Neuronal stem cell (in vitro differentiated cells): ENCODE measurements around the gene ZP1.
A peak's percentile ranks its signal among the peaks of the same experiment; 100 is the strongest.

Source experiments
- DNase-seq: peaks from one replicate; pipeline ENCODE4 v3.0.0-alpha.2; 2013; ENCODE audit warnings: low spot score
- H2AFZ ChIP-seq: one replicate; pipeline ENCODE4 v1.6.1; 2013; ENCODE audit warnings: mild to moderate bottlenecking, low read length, inconsistent platforms
- H2AK5ac ChIP-seq: 2 replicates; pipeline ENCODE4 v1.6.1; 2013; ENCODE audit warnings: low read depth, mild to moderate bottlenecking, inconsistent platforms, low read length, moderate library complexity, mixed read lengths
- H2BK120ac ChIP-seq: 2 replicates; pipeline ENCODE4 v1.6.1; 2013; ENCODE audit warnings: low read depth, mild to moderate bottlenecking, inconsistent platforms, low read length, moderate library complexity, mixed read lengths
- H2BK12ac ChIP-seq: one replicate; pipeline ENCODE4 v1.6.1; 2013; ENCODE audit warnings: low read length, inconsistent platforms
- H2BK15ac ChIP-seq: 2 replicates; pipeline ENCODE4 v1.6.1; 2013; ENCODE audit warnings: mild to moderate bottlenecking, low read length, inconsistent platforms, mixed read lengths
- H2BK5ac ChIP-seq: one replicate; pipeline ENCODE4 v1.6.1; 2013; ENCODE audit warnings: inconsistent platforms, mild to moderate bottlenecking, low read length, moderate library complexity
- H3K14ac ChIP-seq: one replicate; pipeline ENCODE4 v1.6.1; 2013; ENCODE audit warnings: low read length, inconsistent platforms
- H3K18ac ChIP-seq: 2 replicates; pipeline ENCODE4 v1.6.1; 2013; ENCODE audit warnings: low read length, inconsistent platforms
- H3K23ac ChIP-seq: 2 replicates; pipeline ENCODE4 v1.6.1; 2013; ENCODE audit warnings: low read depth, mild to moderate bottlenecking, mixed read lengths, low read length, inconsistent platforms; ENCODE audit not compliant: poor library complexity
- H3K27ac ChIP-seq: replicated peaks from 3 replicates; pipeline ENCODE4 v1.5.1; 2013; ENCODE audit warnings: low read length, inconsistent platforms
- H3K27me3 ChIP-seq, 3 experiments: 2 replicates each; pipeline ENCODE4 v1.6.1; 2013; ENCODE audit warnings: low read length in 3 of 3, mild to moderate bottlenecking in 2 of 3, inconsistent platforms in 1 of 3, low read depth in 1 of 3, mixed read lengths in 1 of 3, moderate library complexity in 1 of 3; ENCODE audit not compliant: control insufficient read depth in 3 of 3, insufficient read depth in 3 of 3
- H3K36me3 ChIP-seq, 2 donors: replicated peaks in 1 of 2; 2 replicates each; pipeline ENCODE4 v1.6.1; 2013; ENCODE audit warnings: low read length in 2 of 2; ENCODE audit not compliant: control insufficient read depth in 2 of 2, insufficient read depth in 2 of 2
- H3K4ac ChIP-seq: 2 replicates; pipeline ENCODE4 v1.6.1; 2013; ENCODE audit warnings: inconsistent platforms, mild to moderate bottlenecking, low read length, moderate library complexity
- H3K4me1 ChIP-seq, 2 donors: 1 replicate in 1 of 2; 2 replicates in 1 of 2; pipeline ENCODE4 v1.6.1; 2013; ENCODE audit warnings: low read length in 2 of 2, low read depth in 1 of 2; ENCODE audit not compliant: control insufficient read depth in 2 of 2, insufficient read depth in 1 of 2
- H3K4me2 ChIP-seq: one replicate; pipeline ENCODE4 v1.6.1; 2013; ENCODE audit warnings: mild to moderate bottlenecking, low read length, inconsistent platforms; ENCODE audit not compliant: insufficient read depth, poor library complexity, severe bottlenecking
- H3K4me3 ChIP-seq, 2 donors: 2 replicates each; pipeline ENCODE4 v1.5.1; 2013; ENCODE audit warnings: low read length in 2 of 2, mild to moderate bottlenecking in 2 of 2, inconsistent platforms in 1 of 2, moderate library complexity in 1 of 2
- H3K79me1 ChIP-seq: one replicate; pipeline ENCODE4 v1.6.1; 2013; ENCODE audit warnings: low read depth, mild to moderate bottlenecking, inconsistent platforms, low read length, moderate library complexity
- H3K9ac ChIP-seq: one replicate; pipeline ENCODE4 v1.6.1; 2013; ENCODE audit warnings: mild to moderate bottlenecking, low read depth, low read length, inconsistent platforms; ENCODE audit not compliant: poor library complexity
- H3K9me3 ChIP-seq, 2 donors: replicated peaks in 1 of 2; 2 replicates each; pipeline versions ENCODE3 to v1.6.1; 2013; ENCODE audit warnings: low read length in 2 of 2, mild to moderate bottlenecking in 2 of 2, inconsistent platforms in 1 of 2, low read depth in 1 of 2, mixed read lengths in 1 of 2, moderate library complexity in 1 of 2; ENCODE audit not compliant: control insufficient read depth in 2 of 2, insufficient read depth in 1 of 2
- H4K8ac ChIP-seq: one replicate; pipeline ENCODE4 v1.6.1; 2013; ENCODE audit warnings: low read depth, mild to moderate bottlenecking, inconsistent platforms, low read length, moderate library complexity
- H4K91ac ChIP-seq: one replicate; pipeline ENCODE4 v1.6.1; 2013; ENCODE audit warnings: low read length, low read depth, mild to moderate bottlenecking, inconsistent platforms; ENCODE audit not compliant: poor library complexity
- WGBS, 2 donors: extraction: QIAGEN DNeasy Blood & Tissue Kit; methylation state at CpG; one replicate each; pipeline ENCODE4 v1.1.7; 2013; ENCODE audit warnings: missing lambda C conversion rate in 2 of 2, mixed read lengths in 1 of 2; ENCODE audit not compliant: insufficient read length in 2 of 2, insufficient replicate concordance in 1 of 2; ENCODE audit errors: extremely low coverage in 2 of 2; 5-methylcytosine and 5-hydroxymethylcytosine counted together

ZP1 gene

DNA sequence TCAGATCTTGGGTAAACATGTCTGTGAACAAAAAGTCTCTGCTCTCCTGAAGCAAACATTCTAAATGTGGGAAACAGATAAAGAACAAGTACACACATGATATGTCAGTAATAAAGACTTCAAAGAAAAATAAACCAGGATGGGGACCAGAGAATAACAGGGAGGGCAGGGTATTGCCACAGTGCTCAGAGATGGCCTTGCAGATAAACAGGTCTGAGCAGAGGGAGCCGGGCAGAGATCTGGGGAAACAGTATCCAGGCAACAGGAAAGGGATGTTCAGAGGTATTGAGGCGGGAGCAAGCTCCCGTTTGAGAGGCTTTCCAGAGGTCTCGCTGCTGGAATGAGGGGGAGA lies 22.5 kb upstream of the ZP1 start:
- DNase-seq = no peak
- no peaks in the 10 kb centered on the region for H3K27me3 ChIP-seq
- H3K79me1 ChIP-seq = peaks cover 11% of the 10 kb centered on the region
- peaks cover 22 to 32% of the 10 kb centered on the region in 2 donors for H3K36me3 ChIP-seq
- WGBS, 2 donors = no CpG with 5 or more reads among the region's 4 CpGs
- no peak overlapping the region for H3K4me3 ChIP-seq
- H3K9ac ChIP-seq = no peak overlapping the region
- no peak overlapping the region for H3K23ac ChIP-seq
- H3K4ac ChIP-seq = no peak overlapping the region
- H3K4me1 ChIP-seq = peaks cover 14 to 21% of the 10 kb centered on the region in 2 donors
- no peak overlapping the region for H3K27ac ChIP-seq
- H3K18ac ChIP-seq = no peak overlapping the region
- no peak overlapping the region for H2BK120ac ChIP-seq
- no peak overlapping the region for H4K91ac ChIP-seq
- no peak overlapping the region for H4K8ac ChIP-seq
- H3K14ac ChIP-seq = no peak overlapping the region
- no peak overlapping the region for H2AK5ac ChIP-seq
- H2BK15ac ChIP-seq = no peak overlapping the region
- no peaks in the 10 kb centered on the region for H3K9me3 ChIP-seq
- no peak overlapping the region for H2BK12ac ChIP-seq
- H2AFZ ChIP-seq = no peak overlapping the region
- H3K4me2 ChIP-seq = no peak overlapping the region
- no peak overlapping the region for H2BK5ac ChIP-seq

DNA sequence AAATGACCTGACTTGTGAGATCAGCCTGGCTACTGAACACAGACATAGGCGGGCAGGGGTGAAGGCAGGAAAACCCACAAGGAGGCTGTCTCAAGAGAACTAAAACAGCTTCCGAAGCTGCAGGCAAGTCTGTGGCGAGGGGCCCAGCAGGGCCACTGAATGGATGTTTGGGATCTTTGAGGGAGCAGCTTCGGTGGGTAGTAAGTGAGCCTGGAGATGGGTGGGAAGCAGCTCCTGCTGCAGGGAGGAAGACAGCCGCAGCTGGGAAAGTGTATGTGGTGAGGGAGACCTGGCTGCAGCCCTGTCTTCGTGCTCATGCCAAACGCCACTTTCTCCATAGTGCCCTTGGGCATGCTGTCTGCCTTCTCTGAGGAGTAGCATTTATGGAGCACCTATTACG lies 22.0 kb upstream of the ZP1 start:
- H3K27ac ChIP-seq = no peak overlapping the region
- H3K4me2 ChIP-seq = no peak overlapping the region
- no peak overlapping the region for H3K4me3 ChIP-seq
- no peak overlapping the region for H2BK15ac ChIP-seq
- no peak overlapping the region for H2AK5ac ChIP-seq
- no peak overlapping the region for H2BK120ac ChIP-seq
- H3K4ac ChIP-seq = no peak overlapping the region
- no peak overlapping the region for H3K23ac ChIP-seq
- peaks cover 11% of the 10 kb centered on the region for H3K79me1 ChIP-seq
- H3K36me3 ChIP-seq = peaks cover 25 to 37% of the 10 kb centered on the region in 2 donors
- H3K9me3 ChIP-seq = no peaks in the 10 kb centered on the region
- H3K27me3 ChIP-seq = no peaks in the 10 kb centered on the region
- H3K14ac ChIP-seq = no peak overlapping the region
- no peak overlapping the region for H3K18ac ChIP-seq
- peak overlapping the region; percentile 45 for H3K9ac ChIP-seq
- no peak overlapping the region for H2BK12ac ChIP-seq
- no peak for DNase-seq
- no peak overlapping the region for H4K8ac ChIP-seq
- H3K4me1 ChIP-seq = peaks cover 14 to 21% of the 10 kb centered on the region in 2 donors
- no peak overlapping the region for H2BK5ac ChIP-seq
- H4K91ac ChIP-seq = no peak overlapping the region
- H2AFZ ChIP-seq = no peak overlapping the region
- WGBS, 2 donors = no CpG with 5 or more reads among the region's 8 CpGs

- H2BK15ac ChIP-seq = no peak overlapping the region
- H3K79me1 ChIP-seq = peaks cover 9% of the 10 kb centered on the region
- no peak overlapping the region for H3K9ac ChIP-seq
- no peak overlapping the region for H4K91ac ChIP-seq
- no peaks in the 10 kb centered on the region for H3K27me3 ChIP-seq
- H2BK5ac ChIP-seq = no peak overlapping the region
- H3K27ac ChIP-seq = no peak overlapping the region
- no peak overlapping the region for H4K8ac ChIP-seq
- H2BK120ac ChIP-seq = no peak overlapping the region
- H3K4me1 ChIP-seq = peaks cover 9 to 18% of the 10 kb centered on the region in 2 donors
- H3K4me2 ChIP-seq = no peak overlapping the region
- no peak overlapping the region for H3K4ac ChIP-seq
- H3K23ac ChIP-seq = no peak overlapping the region
- no peak overlapping the region for H2AFZ ChIP-seq
- H3K14ac ChIP-seq = no peak overlapping the region
- H2AK5ac ChIP-seq = no peak overlapping the region
- no peak overlapping the region for H3K4me3 ChIP-seq
- H3K18ac ChIP-seq = no peak overlapping the region
- peaks cover 36 to 52% of the 10 kb centered on the region in 2 donors for H3K36me3 ChIP-seq
- no CpG with 5 or more reads among the region's 13 CpGs for WGBS, 2 donors
- no peak for DNase-seq
- H3K9me3 ChIP-seq = no peaks in the 10 kb centered on the region
- no peak overlapping the region for H2BK12ac ChIP-seq
Observed at GRCh38 chr11:60847281-60847680, 20.1 kb upstream of the ZP1 start.

GRCh38 chr11:60847896-60848295 lies 19.4 kb upstream of the ZP1 start:
- Histone ChIP-seq H3K23ac (no peak overlapping the region), H3K14ac (no peak overlapping the region), H2BK15ac (no peak overlapping the region), H3K18ac (no peak overlapping the region), H2BK5ac (no peak overlapping the region), H3K4me3 (no peak overlapping the region), H3K9ac (no peak overlapping the region), H3K4ac (no peak overlapping the region), H3K4me2 (no peak overlapping the region), H2AFZ (no peak overlapping the region), H2AK5ac (no peak overlapping the region), H3K79me1 (peaks cover 4% of the 10 kb centered on the region), H4K8ac (no peak overlapping the region), H3K27me3 (no peaks in the 10 kb centered on the region), H3K27ac (no peak overlapping the region), H3K4me1 (peaks cover 9 to 18% of the 10 kb centered on the region in 2 donors), H2BK12ac (no peak overlapping the region), H3K36me3 (peaks cover 36 to 52% of the 10 kb centered on the region in 2 donors), H2BK120ac (no peak overlapping the region), H3K9me3 (no peaks in the 10 kb centered on the region), H4K91ac (no peak overlapping the region)
- WGBS, 2 donors = no CpG with 5 or more reads among the region's 12 CpGs
- DNase-seq = no peak
